Measurements from ENCODE around the gene STRIP2. TPM values are rescaled to one million over a fixed set of nuclear protein-coding genes. Genes with fewer than 3 reads are reported as not detected.

STRIP2 gene, protein sequence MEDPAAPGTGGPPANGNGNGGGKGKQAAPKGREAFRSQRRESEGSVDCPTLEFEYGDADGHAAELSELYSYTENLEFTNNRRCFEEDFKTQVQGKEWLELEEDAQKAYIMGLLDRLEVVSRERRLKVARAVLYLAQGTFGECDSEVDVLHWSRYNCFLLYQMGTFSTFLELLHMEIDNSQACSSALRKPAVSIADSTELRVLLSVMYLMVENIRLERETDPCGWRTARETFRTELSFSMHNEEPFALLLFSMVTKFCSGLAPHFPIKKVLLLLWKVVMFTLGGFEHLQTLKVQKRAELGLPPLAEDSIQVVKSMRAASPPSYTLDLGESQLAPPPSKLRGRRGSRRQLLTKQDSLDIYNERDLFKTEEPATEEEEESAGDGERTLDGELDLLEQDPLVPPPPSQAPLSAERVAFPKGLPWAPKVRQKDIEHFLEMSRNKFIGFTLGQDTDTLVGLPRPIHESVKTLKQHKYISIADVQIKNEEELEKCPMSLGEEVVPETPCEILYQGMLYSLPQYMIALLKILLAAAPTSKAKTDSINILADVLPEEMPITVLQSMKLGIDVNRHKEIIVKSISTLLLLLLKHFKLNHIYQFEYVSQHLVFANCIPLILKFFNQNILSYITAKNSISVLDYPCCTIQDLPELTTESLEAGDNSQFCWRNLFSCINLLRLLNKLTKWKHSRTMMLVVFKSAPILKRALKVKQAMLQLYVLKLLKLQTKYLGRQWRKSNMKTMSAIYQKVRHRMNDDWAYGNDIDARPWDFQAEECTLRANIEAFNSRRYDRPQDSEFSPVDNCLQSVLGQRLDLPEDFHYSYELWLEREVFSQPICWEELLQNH
- total RNA-seq (0.39 and 0.79 TPM in 2 replicates), polyA plus RNA-seq (0.09 and 0.21 TPM in 2 replicates), polyA minus RNA-seq (0.36 and 0.60 TPM in 2 replicates)
- total RNA-seq (2013) = 0.26 TPM

DNA sequence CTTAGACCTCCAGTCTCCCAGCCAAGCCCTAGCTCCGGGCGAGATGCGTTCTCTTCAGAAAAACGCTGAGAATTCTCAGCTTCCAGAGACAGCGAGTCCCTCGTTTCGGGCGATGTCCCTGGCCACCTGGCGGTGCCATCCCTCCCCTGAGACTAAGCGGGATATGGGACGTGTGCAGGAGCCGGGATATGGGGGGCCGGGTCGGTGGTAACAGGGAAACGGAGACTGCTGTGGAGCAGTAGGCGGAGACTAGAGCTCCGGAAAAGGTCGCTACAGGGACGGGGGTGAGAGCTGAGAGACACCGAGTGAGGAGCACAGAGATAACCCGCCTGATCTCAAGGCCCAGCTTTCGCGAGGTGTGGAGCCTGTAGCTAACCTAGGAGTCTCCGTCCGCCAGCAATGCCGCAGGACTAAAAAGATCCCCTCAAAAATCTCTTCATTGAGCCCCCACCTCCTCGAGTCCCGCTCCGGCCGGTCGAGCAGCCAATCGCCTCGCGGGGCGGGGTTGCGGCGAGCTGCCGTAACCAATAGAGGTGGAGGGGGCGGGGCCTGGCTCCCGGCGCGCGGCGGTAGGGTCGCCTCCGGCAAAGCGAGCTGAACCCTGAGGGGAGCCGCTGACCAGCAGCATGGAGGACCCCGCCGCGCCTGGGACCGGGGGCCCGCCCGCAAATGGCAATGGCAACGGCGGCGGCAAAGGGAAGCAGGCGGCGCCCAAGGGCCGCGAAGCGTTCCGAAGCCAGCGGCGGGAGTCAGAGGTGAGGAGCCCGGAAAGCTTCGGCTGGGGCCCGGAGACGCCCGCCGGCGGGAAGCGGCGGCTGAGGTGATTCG lies at the start of gene STRIP2:
Gene STRIP2 (plus strand): TSS at position 586 of the 828 bp plus-strand sequence. CDS start 41 bp downstream, at position 627.
- TF ChIP-seq, protein P1, sequence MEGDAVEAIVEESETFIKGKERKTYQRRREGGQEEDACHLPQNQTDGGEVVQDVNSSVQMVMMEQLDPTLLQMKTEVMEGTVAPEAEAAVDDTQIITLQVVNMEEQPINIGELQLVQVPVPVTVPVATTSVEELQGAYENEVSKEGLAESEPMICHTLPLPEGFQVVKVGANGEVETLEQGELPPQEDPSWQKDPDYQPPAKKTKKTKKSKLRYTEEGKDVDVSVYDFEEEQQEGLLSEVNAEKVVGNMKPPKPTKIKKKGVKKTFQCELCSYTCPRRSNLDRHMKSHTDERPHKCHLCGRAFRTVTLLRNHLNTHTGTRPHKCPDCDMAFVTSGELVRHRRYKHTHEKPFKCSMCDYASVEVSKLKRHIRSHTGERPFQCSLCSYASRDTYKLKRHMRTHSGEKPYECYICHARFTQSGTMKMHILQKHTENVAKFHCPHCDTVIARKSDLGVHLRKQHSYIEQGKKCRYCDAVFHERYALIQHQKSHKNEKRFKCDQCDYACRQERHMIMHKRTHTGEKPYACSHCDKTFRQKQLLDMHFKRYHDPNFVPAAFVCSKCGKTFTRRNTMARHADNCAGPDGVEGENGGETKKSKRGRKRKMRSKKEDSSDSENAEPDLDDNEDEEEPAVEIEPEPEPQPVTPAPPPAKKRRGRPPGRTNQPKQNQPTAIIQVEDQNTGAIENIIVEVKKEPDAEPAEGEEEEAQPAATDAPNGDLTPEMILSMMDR (IDR thresholded peaks at IDR 0.05) = peak; percentile 23
- TF ChIP-seq EZH2 (IDR thresholded peaks at IDR 0.05; ENCODE audit: borderline replicate concordance, insufficient read depth, low read depth, low read length, poor library complexity, severe bottlenecking) = peak; percentile 22

More for the DNA sequence above, at the start of gene STRIP2:
- Histone ChIP-seq H3K4me1 (ENCODE audit: control insufficient read depth in 2 of 2, insufficient read depth in 2 of 2, low read length in 2 of 2) (peaks cover 16 to 22% of the 10 kb centered on the region in 2 donors), H3K9me3 (ENCODE audit: control extremely low read depth in 1 of 3, control insufficient read depth in 2 of 3, insufficient read depth in 1 of 3, low read length in 2 of 3) (peaks cover 0 to 1% (median 0%) of the 10 kb centered on the region in 3 donors), H2AFZ (ENCODE audit: insufficient read depth, low read depth, low read length, poor library complexity, severe bottlenecking) (peak within 1 kb of the TSS; percentile 99), H3K27me3 (replicated peaks in 1 of 4; ENCODE audit: control extremely low read depth in 1 of 4, control insufficient read depth in 3 of 4, insufficient read depth in 4 of 4, low read length in 3 of 4) (peaks cover 0 to 36% (median 24%) of the 10 kb centered on the region in 4 experiments), H3K9ac (ENCODE audit: low read length) (peak within 1 kb of the TSS; percentile 90), H4K20me1 (ENCODE audit: control insufficient read depth, insufficient read depth, low read length, poor library complexity, severe bottlenecking) (no peaks in the 10 kb centered on the region), H3K36me3 (replicated peaks in 1 of 2; ENCODE audit: control extremely low read depth in 1 of 2, control insufficient read depth in 1 of 2, extremely low read depth in 1 of 2, insufficient read depth in 2 of 2, low read length in 1 of 2) (no peaks in the 10 kb centered on the region), H3K4me3 (ENCODE audit: control extremely low read depth in 1 of 5, extremely low read depth in 1 of 5, insufficient read depth in 1 of 5, low read depth in 2 of 5, low read length in 4 of 5) (peak within 1 kb of the TSS; percentile 25 to 90 (median 74)), H3K4me2 (replicated peaks; ENCODE audit: low read depth, low read length, poor library complexity, severe bottlenecking) (peak within 1 kb of the TSS; percentile 98), H3K27ac (ENCODE audit: low read length in 2 of 2) (peak within 1 kb of the TSS in 1 of 2 donors; percentile 56), H3K79me2 (ENCODE audit: control insufficient read depth, insufficient read depth, low read length) (no peaks in the 10 kb centered on the region)
- ATAC-seq (ENCODE audit: low read depth) (peak; percentile 97), DNase-seq (peak; percentile 90)
- intact Hi-C loops (cut with micrococcal nuclease) = loop anchor here (1.0 to 5.0 kb wide), 5 partner anchors 67 to 391 kb away; partner anchors contain the start of genes AHCYL2, NRF1 and SMKR1
- under 1% methylated on average over 72 of the region's 75 CpGs for WGBS (ENCODE audit: insufficient coverage)
- no peaks in the 10 kb centered on the region for H3K9me3 Mint-ChIP-seq (ENCODE audit: insufficient read depth)
- peak within 1 kb of the TSS; percentile 26 for H3K27ac Mint-ChIP-seq
- POLR2A ChIA-PET = interaction anchor here (0.8 kb wide), 1 partner anchor 427 kb away, joined by 3 read pairs; no protein-coding TSS in a partner anchor
- CTCF ChIA-PET = interaction anchor here (0.9 to 2.0 kb wide), 9 partner anchors 9 to 577 kb away, joined by 3 to 12 read pairs (median 3); no protein-coding TSS in a partner anchor
- peak within 1 kb of the TSS; percentile 95 for H3K4me3 Mint-ChIP-seq
- peaks cover 22% of the 10 kb centered on the region for H3K4me1 Mint-ChIP-seq
- peaks cover 34% of the 10 kb centered on the region for H3K27me3 Mint-ChIP-seq
